Naive thymus-derived CD8-positive, alpha-beta T cell (primary cell): ENCODE results near the gene EXT2. TPM values are rescaled to one million over a fixed set of nuclear protein-coding genes. Genes with fewer than 3 reads are reported as not detected.

Experiments used
- ATAC-seq, 2 donors: fragments of 150-1000 bp; cut with Tn5 transposase in 1 of 2; sonication (Bioruptor Pico), chemical (Tn5 transposase) in 1 of 2; 1 replicate in 1 of 2; 2 replicates in 1 of 2; pipeline ENCODE4 v1.10.0; 2021; ENCODE audit warnings: mild to moderate bottlenecking in 2 of 2, moderate library complexity in 2 of 2
- POLR2A ChIA-PET: fragments of 350-600 bp; sonication (Branson Sonifier 250); formaldehyde crosslinking; loops from one replicate; lab custom pipeline; 2021; ENCODE audit warnings: antibody characterized with exemption; lab: Charles Lee
- DNase-seq, 10 donors: peaks; one replicate each; pipeline versions ENCODE4 v3.0.0 to v3.0.0-alpha.2; 2020 to 2022
- H3K27ac Mint-ChIP-seq, 10 donors: one replicate each; pipeline ENCODE4 v1.8.0; 2020 to 2022; ENCODE audit warnings: mild to moderate bottlenecking in 10 of 10, mixed read lengths in 10 of 10, moderate library complexity in 4 of 10, inconsistent platforms in 1 of 10
- H3K27me3 Mint-ChIP-seq, 5 donors: one replicate each; pipeline ENCODE4 v1.8.0; 2021 to 2022; ENCODE audit warnings: mixed read lengths in 5 of 5
- H3K36me3 Mint-ChIP-seq, 3 donors: one replicate each; pipeline ENCODE4 v1.8.0; 2020 to 2022; ENCODE audit warnings: mixed read lengths in 3 of 3, mild to moderate bottlenecking in 2 of 3, inconsistent platforms in 1 of 3
- H3K4me1 Mint-ChIP-seq, 4 donors: one replicate each; pipeline ENCODE4 v1.8.0; 2021 to 2022; ENCODE audit warnings: mixed read lengths in 4 of 4
- H3K4me3 Mint-ChIP-seq, 10 donors: one replicate each; pipeline ENCODE4 v1.8.0; 2020 to 2022; ENCODE audit warnings: mild to moderate bottlenecking in 10 of 10, mixed read lengths in 10 of 10, moderate library complexity in 6 of 10, inconsistent platforms in 1 of 10
- H3K9me3 Mint-ChIP-seq, 9 donors: one replicate each; pipeline ENCODE4 v1.8.0; 2020 to 2022; ENCODE audit warnings: mixed read lengths in 9 of 9, mild to moderate bottlenecking in 3 of 9, inconsistent platforms in 1 of 9, moderate library complexity in 1 of 9
- polyA plus RNA-seq, 3 donors: library from polyadenylated mRNA; unstranded; fragments of 300-500 nt; fragmentation: Illumina TruSeq; gene quantifications; one replicate each; pipeline ENCODE4 v1.2.3, GENCODE V29; 2021
- total RNA-seq, 8 experiments: library from RNA in 2 of 8; stranded (reverse) in 2 of 8; gene quantifications; one replicate each; pipeline ENCODE4 v1.2.3 and lab custom pipeline; 2021 to 2026

The EXT2 gene
- total and polyA plus RNA-seq, 5 experiments from 2014 or later: 27.3 to 39.5 (median 30.6) TPM

- DNase-seq (no peak), ATAC-seq (no peak)
- no peaks in the 10 kb centered on the region for H3K9me3 Mint-ChIP-seq
- H3K36me3 Mint-ChIP-seq: peaks cover 0 to 71% (median 20%) of the 10 kb centered on the region in 3 donors
- POLR2A ChIA-PET: interaction anchor here (0.7 kb wide), 1 partner anchor 421 kb away, joined by 5 read pairs; no protein-coding TSS in a partner anchor
- no peaks in the 10 kb centered on the region for H3K4me1 Mint-ChIP-seq
- H3K27me3 Mint-ChIP-seq: no peaks in the 10 kb centered on the region
- H3K27ac Mint-ChIP-seq: peak overlapping the region in 2 of 10 donors; percentile 13 to 60
- H3K4me3 Mint-ChIP-seq: no peak overlapping the region
These were observed 44.3 kb downstream of the EXT2 start for GRCh38 chr11:44139565-44140330.

- Mint-ChIP-seq H3K4me3 (no peak overlapping the region), H3K27ac (no peak overlapping the region), H3K27me3 (no peaks in the 10 kb centered on the region), H3K36me3 (peaks cover 0 to 71% (median 20%) of the 10 kb centered on the region in 3 donors), H3K4me1 (peaks cover 0 to 1% (median 0%) of the 10 kb centered on the region in 4 donors), H3K9me3 (no peaks in the 10 kb centered on the region)
- no peak for DNase-seq
- POLR2A ChIA-PET: no interaction called here
- ATAC-seq: no peak
These were observed 44.9 kb downstream of the EXT2 start for GRCh38 chr11:44140372-44140771.

- DNase-seq (no peak), ATAC-seq (no peak)
- peaks cover 0 to 75% (median 25%) of the 10 kb centered on the region in 3 donors for H3K36me3 Mint-ChIP-seq
- no peaks in the 10 kb centered on the region for H3K9me3 Mint-ChIP-seq
- H3K4me1 Mint-ChIP-seq: peaks cover 0 to 1% (median 0%) of the 10 kb centered on the region in 4 donors
- no peaks in the 10 kb centered on the region for H3K27me3 Mint-ChIP-seq
- H3K27ac Mint-ChIP-seq: no peak overlapping the region
- no peak overlapping the region for H3K4me3 Mint-ChIP-seq
- POLR2A ChIA-PET: no interaction called here
These were observed 45.3 kb downstream of the EXT2 start for GRCh38 chr11:44140805-44141204.

GRCh38 chr11:44143987-44144909 is 48.8 kb downstream of the EXT2 start:
- Mint-ChIP-seq H3K4me1 (peaks cover 0 to 1% (median 0%) of the 10 kb centered on the region in 4 donors), H3K27ac (no peak overlapping the region), H3K36me3 (peaks cover under 1 to 77% (median 55%) of the 10 kb centered on the region in 3 donors), H3K4me3 (no peak overlapping the region), H3K27me3 (no peaks in the 10 kb centered on the region), H3K9me3 (peaks cover 0 to 1% (median 0%) of the 10 kb centered on the region in 9 donors)
- no peak for ATAC-seq
- no peak for DNase-seq
- POLR2A ChIA-PET: no interaction called here

GRCh38 chr11:44145011-44145775 is 49.7 kb downstream of the EXT2 start:
- Mint-ChIP-seq H3K4me3 (no peak overlapping the region), H3K4me1 (peaks cover 0 to 3% (median 0%) of the 10 kb centered on the region in 4 donors), H3K27ac (no peak overlapping the region), H3K36me3 (peaks cover 10 to 83% (median 65%) of the 10 kb centered on the region in 3 donors), H3K9me3 (peaks cover 0 to 9% (median 0%) of the 10 kb centered on the region in 9 donors), H3K27me3 (no peaks in the 10 kb centered on the region)
- ATAC-seq (no peak), DNase-seq (no peak)
- POLR2A ChIA-PET: no interaction called here

GRCh38 chr11:44146931-44147330 is 51.5 kb downstream of the EXT2 start:
- Mint-ChIP-seq H3K27me3 (no peaks in the 10 kb centered on the region), H3K4me1 (peaks cover 0 to 3% (median 0%) of the 10 kb centered on the region in 4 donors), H3K4me3 (no peak overlapping the region), H3K36me3 (peaks cover 27 to 90% (median 82%) of the 10 kb centered on the region in 3 donors), H3K27ac (no peak overlapping the region), H3K9me3 (peaks cover 0 to 20% (median 1%) of the 10 kb centered on the region in 9 donors)
- no peak for DNase-seq
- ATAC-seq: no peak
- POLR2A ChIA-PET: no interaction called here

GRCh38 chr11:44147751-44148150 is 52.3 kb downstream of the EXT2 start:
- Mint-ChIP-seq H3K4me1 (peaks cover 0 to 3% (median 0%) of the 10 kb centered on the region in 4 donors), H3K4me3 (no peak overlapping the region), H3K27ac (peak overlapping the region in 1 of 10 donors; percentile 14), H3K27me3 (no peaks in the 10 kb centered on the region), H3K9me3 (peaks cover 0 to 20% (median 4%) of the 10 kb centered on the region in 9 donors), H3K36me3 (peaks cover 32 to 91% (median 90%) of the 10 kb centered on the region in 3 donors)
- ATAC-seq: no peak
- DNase-seq: no peak
- POLR2A ChIA-PET: no interaction called here

GRCh38 chr11:44149651-44150050 is 54.2 kb downstream of the EXT2 start:
- DNase-seq (no peak), ATAC-seq (no peak)
- Mint-ChIP-seq H3K27ac (no peak overlapping the region), H3K4me3 (no peak overlapping the region), H3K9me3 (peaks cover 0 to 24% (median 7%) of the 10 kb centered on the region in 9 donors), H3K4me1 (peaks cover 0 to 5% (median 3%) of the 10 kb centered on the region in 4 donors), H3K27me3 (no peaks in the 10 kb centered on the region), H3K36me3 (peaks cover 38 to 89% (median 88%) of the 10 kb centered on the region in 3 donors)
- POLR2A ChIA-PET: no interaction called here

GRCh38 chr11:44150401-44150800 is 54.9 kb downstream of the EXT2 start:
- DNase-seq (no peak), ATAC-seq (no peak)
- Mint-ChIP-seq H3K9me3 (peaks cover 0 to 24% (median 7%) of the 10 kb centered on the region in 9 donors), H3K4me3 (no peak overlapping the region), H3K27me3 (no peaks in the 10 kb centered on the region), H3K27ac (no peak overlapping the region), H3K36me3 (peaks cover 42 to 89% (median 88%) of the 10 kb centered on the region in 3 donors), H3K4me1 (peaks cover 2 to 6% (median 4%) of the 10 kb centered on the region in 4 donors)
- POLR2A ChIA-PET: no interaction called here

- no peak for DNase-seq
- POLR2A ChIA-PET: no interaction called here
- peaks cover 37 to 72% (median 62%) of the 10 kb centered on the region in 3 donors for H3K36me3 Mint-ChIP-seq
- no peaks in the 10 kb centered on the region for H3K27me3 Mint-ChIP-seq
- no peak for ATAC-seq
- H3K27ac Mint-ChIP-seq: no peak overlapping the region
- peaks cover 0 to 16% (median 4%) of the 10 kb centered on the region in 9 donors for H3K9me3 Mint-ChIP-seq
- H3K4me1 Mint-ChIP-seq: peaks cover 18 to 36% (median 27%) of the 10 kb centered on the region in 4 donors
- H3K4me3 Mint-ChIP-seq: no peak overlapping the region
These were observed 61.5 kb downstream of the EXT2 start for GRCh38 chr11:44157019-44157418.

- peaks cover 0 to 11% (median 0%) of the 10 kb centered on the region in 9 donors for H3K9me3 Mint-ChIP-seq
- POLR2A ChIA-PET: no interaction called here
- peaks cover 18 to 36% (median 27%) of the 10 kb centered on the region in 4 donors for H3K4me1 Mint-ChIP-seq
- H3K36me3 Mint-ChIP-seq: peaks cover 31 to 62% (median 51%) of the 10 kb centered on the region in 3 donors
- DNase-seq (no peak), ATAC-seq (no peak)
- peak overlapping the region in 1 of 10 donors; percentile 8 for H3K4me3 Mint-ChIP-seq
- H3K27ac Mint-ChIP-seq: peak overlapping the region in 1 of 10 donors; percentile 29
- H3K27me3 Mint-ChIP-seq: no peaks in the 10 kb centered on the region
These were observed 62.9 kb downstream of the EXT2 start for GRCh38 chr11:44158384-44158783.
